NCI-H69 (cell line): ENCODE measurements around the gene LIN9.

Experiments
- DNase-seq: peaks from one replicate; lab custom pipeline; 2025; lab: John Stamatoyannopoulos, UW

The LIN9 gene

GRCh38 chr1:226320930-226321329, 12.0 kb upstream of the LIN9 start:
- DNase-seq = no peak

DNA sequence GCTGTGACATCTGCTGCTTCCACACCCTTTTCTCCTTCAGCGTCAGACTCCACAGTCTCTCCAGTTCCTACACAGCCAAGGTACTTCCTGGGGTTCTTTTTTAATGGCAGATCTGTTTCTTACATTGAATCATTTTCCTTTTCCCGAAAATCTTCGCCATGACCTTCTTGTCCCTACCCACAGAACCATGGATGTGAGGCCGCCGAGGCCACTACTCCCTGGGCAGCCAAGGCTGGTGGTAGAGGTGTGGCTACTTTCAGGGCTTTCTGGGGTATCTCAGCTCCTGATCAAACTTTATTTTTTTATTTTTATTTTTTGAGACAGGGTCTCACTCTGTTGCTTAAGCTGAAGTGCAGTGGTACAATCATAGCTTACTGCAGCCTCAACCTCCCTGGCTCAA, 9.5 kb upstream of the LIN9 start:
- no peak for DNase-seq

GRCh38 chr1:226314055-226314454, 5.1 kb upstream of the LIN9 start:
- no peak for DNase-seq

- DNase-seq = peak; percentile 10
Measured at GRCh38 chr1:226312065-226312464, 3.1 kb upstream of the LIN9 start.

GRCh38 chr1:226311376-226311775, 2.4 kb upstream of the LIN9 start:
- DNase-seq = no peak

DNA sequence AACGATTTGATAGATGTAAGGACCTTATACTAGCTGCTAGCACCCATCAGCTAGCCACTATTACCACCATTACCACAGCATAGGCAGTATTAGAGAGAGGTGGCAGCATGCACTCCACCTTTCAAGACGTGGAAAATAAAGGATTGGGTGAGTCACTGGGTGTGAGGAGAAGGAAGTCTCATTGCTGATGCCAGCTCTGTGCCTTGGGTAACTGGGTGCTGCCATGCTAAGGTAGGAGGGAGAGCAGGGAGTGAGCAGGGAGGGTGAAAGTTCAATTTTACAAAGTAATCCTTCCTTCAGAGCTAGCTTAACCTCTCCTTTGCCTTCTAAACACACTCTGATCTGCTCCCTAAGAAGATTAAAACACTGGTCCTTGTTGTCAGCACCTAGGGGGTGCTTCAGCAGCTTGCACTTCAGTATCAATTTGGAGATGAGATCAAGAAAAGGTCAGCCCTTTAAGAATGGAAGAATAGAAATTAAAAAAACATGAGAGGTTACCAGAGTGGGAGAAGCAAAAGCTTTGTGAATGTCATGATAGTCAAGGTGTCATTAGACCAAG, 1.8 kb upstream of the LIN9 start:
- peak; percentile 17 for DNase-seq

- no peak for DNase-seq
Measured at GRCh38 chr1:226310245-226310540, 1.2 kb upstream of the LIN9 start.

- DNase-seq = peak; percentile 78
Measured at GRCh38 chr1:226309398-226310244, 657 bp upstream of the LIN9 start.

DNA sequence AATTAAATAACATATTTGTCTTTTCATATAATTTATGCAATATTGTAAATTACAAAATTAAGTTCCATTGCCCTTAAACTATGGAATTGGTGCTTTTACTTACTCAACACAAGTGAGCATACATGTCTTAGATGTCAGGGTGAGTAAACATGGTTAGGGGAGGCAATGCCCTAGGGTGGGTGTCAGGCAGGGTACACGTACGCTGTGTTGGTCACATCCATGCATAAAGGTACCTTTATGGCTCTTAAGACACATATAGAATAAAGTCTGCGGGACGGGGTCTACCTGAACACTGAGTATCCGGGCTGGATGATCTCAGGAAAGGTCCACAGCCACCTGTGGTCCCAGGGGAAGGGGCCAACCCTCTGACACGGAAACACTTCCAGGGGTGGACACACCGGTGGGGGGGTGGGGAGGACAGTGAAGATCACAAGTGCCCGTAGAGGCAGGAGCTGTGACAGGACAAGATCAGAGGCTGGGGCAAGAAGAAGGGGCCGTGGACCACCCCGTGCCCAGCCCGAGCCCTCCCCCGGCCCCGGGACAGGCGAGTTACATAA, 720 bp downstream of the LIN9 start:
- DNase-seq = peak; percentile 82

GRCh38 chr1:226306425-226306824, 2.5 kb downstream of the LIN9 start:
- DNase-seq = no peak

- DNase-seq = no peak
Measured at GRCh38 chr1:226305184-226305583, 3.8 kb downstream of the LIN9 start.

- peak; percentile 22 for DNase-seq
Measured at GRCh38 chr1:226304291-226304955, 4.5 kb downstream of the LIN9 start.

DNA sequence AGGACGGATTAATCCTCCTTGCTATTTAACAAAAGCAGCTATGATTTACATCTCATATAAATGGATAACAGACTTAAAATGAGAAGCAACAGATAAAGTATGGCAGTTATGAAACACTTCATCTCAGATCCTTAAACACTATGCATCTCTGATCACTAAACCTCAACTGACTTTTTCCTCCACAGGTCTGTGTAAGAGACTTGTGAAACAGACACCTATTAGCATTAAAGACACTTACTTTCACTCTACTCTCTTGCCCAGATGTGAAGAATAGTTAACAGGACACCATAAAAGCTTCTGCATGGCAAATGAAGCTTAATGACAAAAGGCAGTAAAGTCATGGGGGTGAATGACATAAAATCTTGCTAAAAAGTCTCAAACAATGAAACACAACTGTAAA, 6.2 kb downstream of the LIN9 start:
- DNase-seq = no peak

DNA sequence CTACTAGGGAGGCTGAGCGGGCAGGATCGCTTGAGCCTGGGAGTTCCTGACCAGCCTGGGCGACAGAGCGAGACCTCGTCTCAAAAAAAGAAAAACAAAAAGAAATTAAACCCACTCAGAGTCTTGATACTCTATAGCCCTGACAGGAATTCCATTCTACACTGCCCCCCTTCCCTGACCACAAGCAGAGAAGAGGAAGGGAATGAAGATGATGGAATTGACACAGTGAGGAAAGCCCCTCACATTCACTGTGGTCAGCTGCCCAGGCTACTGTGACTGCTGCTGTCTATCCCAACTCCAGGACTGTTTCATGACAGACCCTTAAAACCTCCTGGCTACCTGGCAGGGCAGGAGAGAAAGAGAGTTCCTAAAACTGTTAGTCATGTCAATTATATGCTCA, 12.1 kb downstream of the LIN9 start:
- DNase-seq = no peak

- peak; percentile 81 for DNase-seq
Measured at GRCh38 chr1:226293553-226293920, 15.4 kb downstream of the LIN9 start.

DNA sequence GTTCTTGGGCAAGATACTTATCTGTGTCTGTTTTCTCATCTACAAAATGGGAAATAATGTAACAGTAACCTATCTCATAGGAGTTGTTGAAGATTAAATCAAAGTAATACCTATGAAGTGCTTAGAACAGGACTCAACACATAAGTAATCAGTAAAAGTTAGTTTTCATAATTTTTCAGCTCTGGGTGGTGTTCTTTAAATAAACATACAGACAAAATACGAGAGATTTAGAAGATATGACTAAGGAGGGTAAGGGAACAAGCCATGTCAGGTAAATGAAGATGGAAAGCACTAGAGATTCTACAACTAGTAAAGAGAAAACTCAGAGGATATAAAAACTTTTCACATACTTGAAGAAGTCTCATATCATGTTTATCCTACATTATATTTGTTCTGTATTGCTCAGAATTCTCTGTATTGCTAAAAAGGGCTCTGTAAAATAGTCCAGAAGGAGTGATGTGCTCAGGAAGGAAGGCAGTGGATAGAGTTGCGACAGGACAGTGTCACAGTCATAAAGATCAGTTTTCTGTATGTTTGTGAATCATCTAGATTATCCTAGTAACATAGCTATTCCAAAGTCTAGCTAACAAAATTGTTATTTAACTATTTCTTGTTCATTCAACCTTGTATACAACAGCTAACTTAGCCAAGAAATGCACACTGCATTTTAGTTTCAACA, 16.0 kb downstream of the LIN9 start:
- DNase-seq = no peak

DNA sequence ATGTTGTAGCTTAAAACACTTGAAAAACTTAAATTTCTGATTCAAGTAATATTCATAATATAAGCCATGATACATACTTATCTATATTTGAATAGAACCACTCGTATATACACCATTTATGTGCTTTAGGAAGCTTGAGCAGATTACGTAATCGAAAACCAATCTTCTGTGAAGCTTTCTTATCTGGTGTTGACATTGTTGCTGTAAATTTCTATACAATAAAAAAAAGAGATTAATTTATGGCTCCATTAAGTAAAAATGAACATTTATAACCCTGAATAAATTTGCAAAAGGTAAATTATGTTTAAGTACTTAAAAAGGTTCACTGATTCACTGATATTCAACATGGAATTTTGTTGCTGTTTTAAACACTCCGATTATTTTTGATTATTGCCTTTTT, 21.4 kb downstream of the LIN9 start:
- no peak for DNase-seq

DNA sequence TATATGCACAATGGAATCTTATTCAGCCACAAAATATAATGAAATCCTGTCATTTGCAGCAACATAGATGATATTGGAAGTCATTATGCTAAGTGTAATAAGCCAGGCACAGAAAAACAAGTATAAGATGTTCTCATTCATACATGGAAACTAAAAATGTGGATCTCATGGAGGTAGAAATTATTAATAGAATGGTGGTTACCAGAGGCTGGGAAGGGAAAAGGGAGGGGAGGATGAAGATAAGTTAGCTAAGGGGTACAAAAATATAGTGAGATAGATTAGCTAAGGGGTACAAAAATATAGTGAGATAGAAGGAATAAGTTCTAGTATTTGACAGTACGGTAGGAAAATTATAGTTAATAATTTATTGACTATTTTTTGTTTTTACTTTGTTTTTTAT, 27.9 kb downstream of the LIN9 start:
- DNase-seq = no peak

DNA sequence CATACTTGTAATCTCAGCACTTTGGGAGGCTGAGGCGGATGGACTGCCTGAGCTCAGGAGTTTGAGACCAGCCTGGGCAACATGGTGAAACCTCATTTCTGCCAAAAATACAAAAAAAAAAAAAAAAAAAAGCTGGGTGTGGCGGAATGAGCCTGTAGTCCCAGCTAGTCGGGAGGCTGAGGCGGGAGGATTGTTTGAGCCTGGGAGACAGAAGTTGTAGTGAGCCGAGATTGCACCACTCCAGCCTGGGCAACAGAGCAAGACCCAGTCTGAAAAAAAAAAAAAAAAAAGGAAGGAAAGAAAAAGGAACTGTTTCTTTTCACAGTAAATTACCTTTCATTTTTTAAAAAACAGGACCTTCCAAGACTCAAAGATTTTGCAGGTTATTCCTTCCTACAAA, 29.5 kb downstream of the LIN9 start:
- no peak for DNase-seq

GRCh38 chr1:226277897-226278296, 31.1 kb downstream of the LIN9 start:
- DNase-seq = no peak

DNA sequence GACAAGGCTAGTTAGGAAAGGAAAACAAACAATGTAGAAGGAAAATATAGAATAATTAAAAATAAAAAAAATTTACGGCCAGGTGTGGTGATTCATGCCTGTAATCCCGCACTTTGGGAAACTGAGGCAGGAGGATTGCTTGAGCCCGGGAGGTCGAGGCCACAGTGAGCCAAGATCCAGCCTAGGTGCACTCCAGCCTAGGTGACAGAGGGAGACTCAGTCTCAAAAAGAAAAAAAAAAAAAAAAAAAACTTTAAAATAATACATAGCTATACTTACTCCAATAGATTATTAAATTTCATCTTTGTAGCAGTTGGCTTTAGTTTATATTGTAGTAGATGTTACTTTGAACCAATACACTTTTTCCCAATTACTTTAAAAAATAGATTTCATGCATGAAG, 32.0 kb downstream of the LIN9 start:
- DNase-seq = no peak

GRCh38 chr1:226276077-226276682, 32.8 kb downstream of the LIN9 start:
- DNase-seq = no peak
